Breast epithelium (tissue), 3 donors: ENCODE data around the gene CDCP1.

ENCODE experiments used
- POLR2A ChIP-seq: fragments of 450-650 bp; IDR thresholded peaks from one replicate; pipeline ENCODE4 v1.6.1; 2016; ENCODE audit warnings: antibody characterized with exemption, mild to moderate bottlenecking, moderate library complexity
- TF ChIP-seq, protein P1 (sequence below), 3 donors: fragments of 450-650 bp; IDR thresholded peaks; one replicate each; pipeline ENCODE4 v1.5.1; 2016 to 2017; ENCODE audit warnings: antibody characterized with exemption in 3 of 3, mild to moderate bottlenecking in 3 of 3, moderate library complexity in 3 of 3

DNA sequence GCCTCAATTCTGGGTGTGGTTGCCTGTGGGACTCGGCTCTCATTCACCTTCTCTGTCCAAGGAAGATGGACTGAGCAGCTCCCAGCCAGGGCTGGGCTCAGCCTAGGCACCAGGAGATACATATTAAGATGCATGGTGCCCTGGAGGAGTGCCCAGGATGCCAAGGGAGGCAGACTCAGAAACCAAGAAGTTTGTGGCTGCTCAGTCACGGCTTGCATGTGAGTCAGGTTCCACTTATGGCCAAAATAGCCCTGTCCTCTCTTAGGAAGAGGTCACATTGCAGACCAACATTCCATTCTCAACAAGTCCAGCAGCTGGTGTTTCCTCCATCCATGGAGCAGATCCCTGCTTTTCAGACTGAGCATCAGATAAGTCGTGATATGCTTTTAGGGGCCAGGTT, 21.8 kb downstream of the CDCP1 start:
- TF ChIP-seq POLR2A: no peak
- TF ChIP-seq, protein P1, sequence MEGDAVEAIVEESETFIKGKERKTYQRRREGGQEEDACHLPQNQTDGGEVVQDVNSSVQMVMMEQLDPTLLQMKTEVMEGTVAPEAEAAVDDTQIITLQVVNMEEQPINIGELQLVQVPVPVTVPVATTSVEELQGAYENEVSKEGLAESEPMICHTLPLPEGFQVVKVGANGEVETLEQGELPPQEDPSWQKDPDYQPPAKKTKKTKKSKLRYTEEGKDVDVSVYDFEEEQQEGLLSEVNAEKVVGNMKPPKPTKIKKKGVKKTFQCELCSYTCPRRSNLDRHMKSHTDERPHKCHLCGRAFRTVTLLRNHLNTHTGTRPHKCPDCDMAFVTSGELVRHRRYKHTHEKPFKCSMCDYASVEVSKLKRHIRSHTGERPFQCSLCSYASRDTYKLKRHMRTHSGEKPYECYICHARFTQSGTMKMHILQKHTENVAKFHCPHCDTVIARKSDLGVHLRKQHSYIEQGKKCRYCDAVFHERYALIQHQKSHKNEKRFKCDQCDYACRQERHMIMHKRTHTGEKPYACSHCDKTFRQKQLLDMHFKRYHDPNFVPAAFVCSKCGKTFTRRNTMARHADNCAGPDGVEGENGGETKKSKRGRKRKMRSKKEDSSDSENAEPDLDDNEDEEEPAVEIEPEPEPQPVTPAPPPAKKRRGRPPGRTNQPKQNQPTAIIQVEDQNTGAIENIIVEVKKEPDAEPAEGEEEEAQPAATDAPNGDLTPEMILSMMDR (IDR thresholded peaks at IDR 0.05): no peak
